PC-9 (cell line): ENCODE measurements around the gene PLEKHH1. TPM values are rescaled to one million over a fixed set of nuclear protein-coding genes. Genes with fewer than 3 reads are reported as not detected.

Experiments used
- BruUV-seq: library from RNA; stranded (reverse); fragments of 400-500 nt; replicated peaks from 2 replicates; lab custom pipeline; 2021; lab: Mats Ljungman, UMichigan
- CTCF ChIA-PET: fragments of 300-600 bp; sonication (Branson Sonifier 250); formaldehyde crosslinking; loops from one replicate; lab custom pipeline; 2022; ENCODE audit warnings: antibody characterized with exemption; lab: Charles Lee
- POLR2A ChIA-PET: fragments of 300-600 bp; sonication (Branson Sonifier 250); formaldehyde crosslinking; loops from one replicate; lab custom pipeline; 2022; ENCODE audit warnings: antibody characterized with exemption; ENCODE audit not compliant: unreplicated experiment; lab: Charles Lee
- DNase-seq, 2 experiments: peaks; one replicate each; pipeline versions ENCODE4 v3.0.0 to v3.0.0-alpha.2; 2015 to 2022; ENCODE audit warnings: mixed read lengths in 1 of 2
- H2AFZ ChIP-seq: fragments of 200-600 bp; sonication (generic); 2 replicates; pipeline ENCODE4 v1.8.1; 2017; ENCODE audit warnings: antibody characterized with exemption
- H3F3A ChIP-seq: fragments of 200-600 bp; sonication (generic); 2 replicates; pipeline ENCODE4 v1.8.1; 2017; ENCODE audit warnings: antibody characterized with exemption, mild to moderate bottlenecking, low read depth; ENCODE audit not compliant: insufficient read depth
- H3K27ac ChIP-seq: fragments of 200-600 bp; sonication (generic); 2 replicates; pipeline ENCODE4 v1.6.1; 2016; ENCODE audit warnings: mixed run types
- H3K27me3 ChIP-seq: fragments of 200-600 bp; sonication (generic); 2 replicates; pipeline ENCODE4 v1.6.1; 2016; ENCODE audit warnings: low read depth, mixed run types; ENCODE audit not compliant: insufficient read depth
- H3K36me3 ChIP-seq: fragments of 200-600 bp; sonication (generic); 2 replicates; pipeline ENCODE4 v1.6.1; 2016; ENCODE audit warnings: low read depth, mixed run types
- H3K4me1 ChIP-seq: fragments of 200-600 bp; sonication (generic); replicated peaks from 2 replicates; pipeline ENCODE4 v1.6.1; 2016; ENCODE audit warnings: mixed run types; ENCODE audit not compliant: insufficient read depth
- H3K4me2 ChIP-seq: fragments of 200-600 bp; sonication (generic); 2 replicates; pipeline ENCODE4 v1.6.1; 2017; ENCODE audit warnings: mixed run types
- H3K4me3 ChIP-seq: fragments of 200-600 bp; sonication (generic); 2 replicates; pipeline ENCODE4 v1.6.1; 2016; ENCODE audit warnings: mixed run types
- H3K79me2 ChIP-seq: fragments of 200-600 bp; sonication (generic); 2 replicates; pipeline ENCODE4 v1.6.1; 2017; ENCODE audit warnings: low read depth, mixed run types
- H3K9me2 ChIP-seq: fragments of 200-600 bp; sonication (generic); 2 replicates; pipeline ENCODE4 v1.8.1; 2017; ENCODE audit warnings: mild to moderate bottlenecking; ENCODE audit not compliant: insufficient read depth
- H3K9me3 ChIP-seq: fragments of 200-600 bp; sonication (generic); 2 replicates; pipeline ENCODE4 v1.8.1; 2016; ENCODE audit warnings: low read depth; ENCODE audit not compliant: insufficient read depth
- H4K20me1 ChIP-seq: fragments of 200-600 bp; sonication (generic); 2 replicates; pipeline ENCODE4 v1.8.1; 2017; ENCODE audit not compliant: insufficient read depth
- CTCF ChIP-seq: fragments of 200-600 bp; sonication (generic); conservative IDR thresholded peaks from 2 replicates; pipeline ENCODE4 v1.6.1; 2017; ENCODE audit warnings: mixed run types, antibody characterized with exemption, mild to moderate bottlenecking, moderate library complexity
- EZH2 ChIP-seq: fragments of 200-600 bp; sonication (generic); IDR thresholded peaks from 2 replicates; pipeline ENCODE4 v1.8.0; 2017; ENCODE audit warnings: antibody characterized with exemption, low read depth
- intact Hi-C: fragments of 100-400 bp; cut with micrococcal nuclease; formaldehyde crosslinking; loops from one replicate; pipeline ENCODE4 v1.10.0; 2022; ENCODE audit not compliant: unreplicated experiment
- total RNA-seq: library from RNA; stranded (reverse); gene quantifications from 2 replicates; pipeline ENCODE4 v1.2.3, GENCODE V29; 2021

Gene PLEKHH1
- total RNA-seq, 1 experiment from 2014 or later, result 13.6 TPM

- intact Hi-C loops, result no loop called here
- no peak overlapping the region for H2AFZ ChIP-seq
- H3K9me3 ChIP-seq, result no peaks in the 10 kb centered on the region
- no peak overlapping the region for H3K27ac ChIP-seq
- H3K9me2 ChIP-seq, result no peaks in the 10 kb centered on the region
- H3K4me1 ChIP-seq, result peaks cover 12% of the 10 kb centered on the region; the same call in 1 of the 2 replicates
- ChIA-PET POLR2A (no interaction called here), CTCF (no interaction called here)
- TF ChIP-seq EZH2 (no peak), CTCF (no peak)
- H3K4me2 ChIP-seq, result no peak overlapping the region
- peaks cover 43% of the 10 kb centered on the region; the same call in 1 of the 2 replicates for H3K27me3 ChIP-seq
- H3K79me2 ChIP-seq, result no peaks in the 10 kb centered on the region
- BruUV-seq, result no TSS peak
- H3K36me3 ChIP-seq, result no peaks in the 10 kb centered on the region
- H3F3A ChIP-seq, result 0 out of 2 replicates have a peak, but pooled peaks cover 7% of the 10 kb centered on the region
- H3K4me3 ChIP-seq, result no peak overlapping the region
- H4K20me1 ChIP-seq, result no peaks in the 10 kb centered on the region
- no peak for DNase-seq
Measured at GRCh38 chr14:67516676-67517075, 16.4 kb upstream of the PLEKHH1 start.

- TF ChIP-seq EZH2 (no peak), CTCF (no peak)
- H3K9me3 ChIP-seq, result no peaks in the 10 kb centered on the region
- H2AFZ ChIP-seq, result no peak overlapping the region
- no peaks in the 10 kb centered on the region for H3K9me2 ChIP-seq
- H3K4me3 ChIP-seq, result no peak overlapping the region
- ChIA-PET CTCF (no interaction called here), POLR2A (no interaction called here)
- no peaks in the 10 kb centered on the region for H3K79me2 ChIP-seq
- H4K20me1 ChIP-seq, result no peaks in the 10 kb centered on the region
- no peak overlapping the region for H3K27ac ChIP-seq
- intact Hi-C loops, result no loop called here
- no TSS peak for BruUV-seq
- no peak for DNase-seq
- no peaks in the 10 kb centered on the region for H3K36me3 ChIP-seq
- peaks cover 43% of the 10 kb centered on the region; the same call in 1 of the 2 replicates for H3K27me3 ChIP-seq
- 0 out of 2 replicates have a peak, but pooled peaks cover 7% of the 10 kb centered on the region for H3F3A ChIP-seq
- H3K4me2 ChIP-seq, result no peak overlapping the region
- H3K4me1 ChIP-seq, result peaks cover 12% of the 10 kb centered on the region; the same call in 1 of the 2 replicates
Measured at GRCh38 chr14:67517083-67517482, 16.0 kb upstream of the PLEKHH1 start.

GRCh38 chr14:67519406-67519805 is 13.7 kb upstream of the PLEKHH1 start:
- Histone ChIP-seq H3K9me3 (no peaks in the 10 kb centered on the region), H3K4me2 (no peak overlapping the region), H4K20me1 (no peaks in the 10 kb centered on the region), H3K27ac (no peak overlapping the region), H3F3A (no peaks in the 10 kb centered on the region), H3K27me3 (peaks cover 46% of the 10 kb centered on the region; the same call in 1 of the 2 replicates), H3K79me2 (no peaks in the 10 kb centered on the region), H3K4me3 (no peak overlapping the region), H2AFZ (no peak overlapping the region), H3K9me2 (no peaks in the 10 kb centered on the region), H3K4me1 (0 out of 2 replicates have a peak, but pooled peaks cover 6% of the 10 kb centered on the region), H3K36me3 (no peaks in the 10 kb centered on the region)
- no peak for DNase-seq
- no TSS peak for BruUV-seq
- TF ChIP-seq EZH2, result no peak
- TF ChIP-seq CTCF, result no peak
- intact Hi-C loops, result no loop called here
- ChIA-PET POLR2A (no interaction called here), CTCF (interaction anchor here (0.6 kb wide), 1 partner anchor 135 kb away, joined by 3 read pairs; no protein-coding TSS in a partner anchor)
